Osteocyte (in vitro differentiated cells): Measurements from ENCODE around the gene KIAA1958. TPM values are rescaled to one million over a fixed set of nuclear protein-coding genes. Genes with fewer than 3 reads are reported as not detected.

Source experiments
- DNase-seq: peaks from one replicate; pipeline ENCODE4 v3.0.0; 2021; ENCODE audit warnings: mixed read lengths; ENCODE audit not compliant: unreplicated experiment; ENCODE audit errors: extremely low spot score
- H3K27ac Mint-ChIP-seq: one replicate; pipeline ENCODE4 v1.8.0; 2021; ENCODE audit warnings: mild to moderate bottlenecking, mixed read lengths; ENCODE audit not compliant: unreplicated experiment
- H3K27me3 Mint-ChIP-seq: one replicate; pipeline ENCODE4 v1.8.0; 2021; ENCODE audit warnings: mixed read lengths; ENCODE audit not compliant: unreplicated experiment
- H3K36me3 Mint-ChIP-seq: one replicate; pipeline ENCODE4 v1.8.0; 2021; ENCODE audit warnings: mixed read lengths; ENCODE audit not compliant: unreplicated experiment
- H3K4me1 Mint-ChIP-seq: one replicate; pipeline ENCODE4 v1.8.0; 2021; ENCODE audit warnings: mixed read lengths; ENCODE audit not compliant: unreplicated experiment
- H3K4me3 Mint-ChIP-seq: one replicate; pipeline ENCODE4 v1.8.0; 2021; ENCODE audit warnings: mild to moderate bottlenecking, moderate library complexity, mixed read lengths; ENCODE audit not compliant: unreplicated experiment
- H3K9me3 Mint-ChIP-seq: one replicate; pipeline ENCODE4 v1.8.0; 2021; ENCODE audit warnings: mixed read lengths; ENCODE audit not compliant: unreplicated experiment
- total RNA-seq: library from RNA; stranded (reverse); gene quantifications from 2 replicates; pipeline ENCODE4 v1.2.1, GENCODE V29; 2021
- TF ChIP-seq, protein P1 (sequence below): fragments of 200-600 bp; sonication (generic); IDR thresholded peaks from 2 replicates; pipeline ENCODE4 v1.5.0; 2021; ENCODE audit warnings: antibody characterized with exemption, mild to moderate bottlenecking, moderate library complexity

KIAA1958 gene
- total RNA-seq, 1 donor from 2014 or later, result 4.9 TPM

GRCh38 chr9:112544477-112544876 lies 57.9 kb downstream of the KIAA1958 start:
- TF ChIP-seq, protein P1, sequence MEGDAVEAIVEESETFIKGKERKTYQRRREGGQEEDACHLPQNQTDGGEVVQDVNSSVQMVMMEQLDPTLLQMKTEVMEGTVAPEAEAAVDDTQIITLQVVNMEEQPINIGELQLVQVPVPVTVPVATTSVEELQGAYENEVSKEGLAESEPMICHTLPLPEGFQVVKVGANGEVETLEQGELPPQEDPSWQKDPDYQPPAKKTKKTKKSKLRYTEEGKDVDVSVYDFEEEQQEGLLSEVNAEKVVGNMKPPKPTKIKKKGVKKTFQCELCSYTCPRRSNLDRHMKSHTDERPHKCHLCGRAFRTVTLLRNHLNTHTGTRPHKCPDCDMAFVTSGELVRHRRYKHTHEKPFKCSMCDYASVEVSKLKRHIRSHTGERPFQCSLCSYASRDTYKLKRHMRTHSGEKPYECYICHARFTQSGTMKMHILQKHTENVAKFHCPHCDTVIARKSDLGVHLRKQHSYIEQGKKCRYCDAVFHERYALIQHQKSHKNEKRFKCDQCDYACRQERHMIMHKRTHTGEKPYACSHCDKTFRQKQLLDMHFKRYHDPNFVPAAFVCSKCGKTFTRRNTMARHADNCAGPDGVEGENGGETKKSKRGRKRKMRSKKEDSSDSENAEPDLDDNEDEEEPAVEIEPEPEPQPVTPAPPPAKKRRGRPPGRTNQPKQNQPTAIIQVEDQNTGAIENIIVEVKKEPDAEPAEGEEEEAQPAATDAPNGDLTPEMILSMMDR, result no peak
- peaks cover 19% of the 10 kb centered on the region for H3K4me1 Mint-ChIP-seq
- no peak overlapping the region for H3K27ac Mint-ChIP-seq
- no peaks in the 10 kb centered on the region for H3K27me3 Mint-ChIP-seq
- H3K36me3 Mint-ChIP-seq, result no peaks in the 10 kb centered on the region
- H3K9me3 Mint-ChIP-seq, result no peaks in the 10 kb centered on the region
- no peak overlapping the region for H3K4me3 Mint-ChIP-seq
- DNase-seq, result no peak

DNA sequence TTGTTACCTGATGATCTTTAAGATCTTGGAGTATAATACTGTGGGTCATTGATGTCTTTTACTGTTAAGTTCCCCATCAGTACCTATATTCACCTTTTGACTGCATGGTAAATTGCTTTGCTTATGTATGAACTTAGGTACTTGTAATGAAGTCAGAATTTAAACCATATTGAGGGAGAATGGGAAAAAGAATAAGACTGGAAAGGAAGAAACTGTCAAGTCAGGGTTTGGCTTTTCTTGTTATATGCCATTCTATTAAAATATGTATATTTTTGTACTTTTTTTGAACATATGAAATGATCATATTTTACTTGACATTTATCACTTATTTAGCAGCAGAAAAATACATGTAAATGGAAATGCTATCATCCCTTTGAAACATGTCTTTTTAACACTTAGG lies 58.6 kb downstream of the KIAA1958 start:
- H3K36me3 Mint-ChIP-seq, result no peaks in the 10 kb centered on the region
- TF ChIP-seq, protein P1, result no peak
- H3K9me3 Mint-ChIP-seq, result no peaks in the 10 kb centered on the region
- peaks cover 20% of the 10 kb centered on the region for H3K4me1 Mint-ChIP-seq
- no peak overlapping the region for H3K4me3 Mint-ChIP-seq
- no peaks in the 10 kb centered on the region for H3K27me3 Mint-ChIP-seq
- H3K27ac Mint-ChIP-seq, result no peak overlapping the region
- no peak for DNase-seq

DNA sequence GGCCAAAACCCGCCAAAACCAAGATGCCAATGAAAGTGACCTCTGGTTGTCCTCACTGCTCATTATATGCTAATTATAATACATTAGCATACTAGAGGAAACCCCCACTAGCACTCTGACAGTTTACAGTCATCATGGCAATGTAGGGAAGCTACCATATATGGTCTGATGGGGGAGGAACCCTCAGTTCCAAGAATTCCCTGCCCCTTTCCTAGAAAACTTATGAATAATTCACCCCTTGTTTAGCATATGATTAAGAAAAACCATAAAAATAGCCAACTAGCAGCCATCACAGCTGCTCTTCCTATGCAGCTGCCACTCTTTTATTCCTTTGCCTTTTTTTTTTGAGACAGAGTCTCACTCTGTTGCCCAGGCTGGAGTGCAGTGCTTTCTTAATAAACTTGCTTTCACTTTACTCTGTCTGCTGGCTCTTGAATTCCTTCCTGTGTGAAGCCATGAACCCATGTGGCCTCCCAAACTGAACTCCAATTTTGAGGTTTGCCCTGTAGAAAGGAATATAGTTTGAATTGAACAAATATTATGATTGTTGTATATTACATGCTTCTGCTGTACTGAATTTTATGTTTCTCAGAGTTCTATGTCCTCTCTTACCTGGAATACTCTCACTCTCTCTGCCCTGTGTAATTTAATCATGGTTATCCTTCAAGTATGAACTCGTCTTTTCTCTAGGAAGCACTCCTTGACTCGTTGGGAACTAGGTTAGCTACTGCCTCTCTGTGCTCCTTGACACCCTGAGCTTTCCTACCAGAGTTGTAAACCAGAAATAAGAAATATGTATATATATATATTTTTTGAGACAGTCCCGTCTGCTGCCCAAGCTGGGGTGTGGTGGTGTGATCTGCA lies 59.8 kb downstream of the KIAA1958 start:
- peak overlapping the region; percentile 17 for H3K27ac Mint-ChIP-seq
- no peaks in the 10 kb centered on the region for H3K9me3 Mint-ChIP-seq
- H3K4me3 Mint-ChIP-seq, result no peak overlapping the region
- DNase-seq, result no peak
- TF ChIP-seq, protein P1, result no peak
- H3K36me3 Mint-ChIP-seq, result no peaks in the 10 kb centered on the region
- H3K4me1 Mint-ChIP-seq, result peaks cover 20% of the 10 kb centered on the region
- no peaks in the 10 kb centered on the region for H3K27me3 Mint-ChIP-seq

GRCh38 chr9:112548051-112548440 lies 61.4 kb downstream of the KIAA1958 start:
- no peak for DNase-seq

More at GRCh38 chr9:112548051-112548440, 61.4 kb downstream of the KIAA1958 start:
- H3K9me3 Mint-ChIP-seq, result no peaks in the 10 kb centered on the region
- H3K27ac Mint-ChIP-seq, result peak overlapping the region; percentile 72
- H3K27me3 Mint-ChIP-seq, result no peaks in the 10 kb centered on the region
- H3K4me3 Mint-ChIP-seq, result no peak overlapping the region
- no peaks in the 10 kb centered on the region for H3K36me3 Mint-ChIP-seq
- TF ChIP-seq, protein P1, result no peak
- peaks cover 20% of the 10 kb centered on the region for H3K4me1 Mint-ChIP-seq
